Epithelial cell of proximal tubule (primary cell): ENCODE data around the gene PLPP3. TPM values are rescaled to one million over a fixed set of nuclear protein-coding genes. Genes with fewer than 3 reads are reported as not detected.

Experiments
- DNase-seq: peaks from one replicate; pipeline ENCODE4 v3.0.0-alpha.2; 2011; ENCODE audit warnings: low read depth
- H3K4me3 ChIP-seq: 2 replicates; pipeline ENCODE4 v1.5.1; 2011; ENCODE audit warnings: low read depth, mild to moderate bottlenecking, low read length
- CTCF ChIP-seq: conservative IDR thresholded peaks from 2 replicates; pipeline ENCODE4 v1.5.1; 2012; ENCODE audit warnings: low read depth, mild to moderate bottlenecking, low read length
- total RNA-seq: library from RNA; depleted of rRNA; stranded (reverse); fragments of >200 nt; gene quantifications from 2 replicates; pipeline ENCODE4 v1.2.3, GENCODE V29; 2015

PLPP3 gene
- total RNA-seq, 1 donor from 2014 or later: 2.2 TPM

- DNase-seq: no peak
- no peak for TF ChIP-seq CTCF
- H3K4me3 ChIP-seq: no peak overlapping the region
Measured at GRCh38 chr1:56566061-56566744, 13.2 kb downstream of the PLPP3 start.

- DNase-seq: no peak
- no peak overlapping the region for H3K4me3 ChIP-seq
- TF ChIP-seq CTCF: no peak
Measured at GRCh38 chr1:56564615-56565014, 14.7 kb downstream of the PLPP3 start.

GRCh38 chr1:56563568-56563967 is 15.8 kb downstream of the PLPP3 start:
- no peak for TF ChIP-seq CTCF
- H3K4me3 ChIP-seq: no peak overlapping the region
- peak; percentile 76 for DNase-seq

GRCh38 chr1:56562891-56563452 is 16.4 kb downstream of the PLPP3 start:
- no peak overlapping the region for H3K4me3 ChIP-seq
- DNase-seq: no peak
- TF ChIP-seq CTCF: no peak

- TF ChIP-seq CTCF: no peak
- DNase-seq: no peak
- no peak overlapping the region for H3K4me3 ChIP-seq
Measured at GRCh38 chr1:56561227-56562019, 17.9 kb downstream of the PLPP3 start.

GRCh38 chr1:56557746-56558145 is 21.6 kb downstream of the PLPP3 start:
- TF ChIP-seq CTCF: no peak
- DNase-seq: no peak

More at GRCh38 chr1:56557746-56558145, 21.6 kb downstream of the PLPP3 start:
- H3K4me3 ChIP-seq: no peak overlapping the region
